Activated naive CD4-positive, alpha-beta T cell treated with Interleukin-2 at 50 U/mL for 16 hours (primary cell): ENCODE data around the gene SPAG6.
"Not testable (repeated sequence)": the region's sequence is repeated elsewhere in the genome, so short reads cannot be mapped to it uniquely, and the experiment has no call there.

Experiments used
- DNase-seq: peaks from one replicate; pipeline ENCODE4 v3.0.0-alpha.2; 2020

Gene SPAG6

DNA sequence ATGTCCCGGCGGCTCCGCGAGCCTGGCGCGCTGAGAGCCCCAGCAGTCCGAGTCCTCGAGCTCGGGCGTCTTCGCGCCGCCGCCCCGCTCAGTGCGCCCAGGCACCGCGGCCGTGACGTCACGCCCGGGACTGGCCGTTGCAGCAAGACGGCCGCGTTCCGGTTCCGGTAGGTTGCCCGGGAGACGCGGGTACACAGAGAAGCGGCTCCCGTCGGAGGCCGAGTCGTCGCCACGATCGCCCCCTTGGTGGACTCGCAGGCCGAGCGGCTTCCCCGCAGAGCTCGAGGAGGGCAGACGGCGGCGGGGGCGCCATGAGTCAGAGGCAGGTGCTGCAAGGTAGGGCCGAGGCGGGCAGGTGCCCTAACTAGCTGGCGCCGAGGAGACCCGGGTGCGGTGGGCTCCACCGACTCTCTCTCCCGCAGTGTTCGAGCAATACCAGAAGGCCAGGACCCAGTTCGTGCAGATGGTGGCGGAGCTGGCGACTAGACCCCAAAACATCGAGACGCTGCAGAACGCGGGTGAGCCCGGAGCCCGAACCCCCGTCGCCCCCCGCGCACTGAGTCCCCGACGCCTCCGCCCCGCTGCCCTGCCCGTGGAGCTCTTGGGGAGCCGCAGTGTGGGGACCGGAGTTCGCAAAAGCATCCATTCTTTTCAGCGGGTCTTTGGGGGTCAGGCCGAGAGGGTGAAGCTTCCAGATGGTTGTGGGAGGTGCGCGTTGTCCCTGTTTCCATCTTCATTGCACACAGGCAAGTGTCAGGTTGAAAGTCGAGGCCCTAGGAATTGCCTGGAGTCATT, at the start of gene SPAG6:
TSS of gene SPAG6 (plus strand) at position 196 of the 795 bp plus-strand sequence. CDS start at position 312, 116 bp downstream.
- DNase-seq, result peak; percentile 38

DNA sequence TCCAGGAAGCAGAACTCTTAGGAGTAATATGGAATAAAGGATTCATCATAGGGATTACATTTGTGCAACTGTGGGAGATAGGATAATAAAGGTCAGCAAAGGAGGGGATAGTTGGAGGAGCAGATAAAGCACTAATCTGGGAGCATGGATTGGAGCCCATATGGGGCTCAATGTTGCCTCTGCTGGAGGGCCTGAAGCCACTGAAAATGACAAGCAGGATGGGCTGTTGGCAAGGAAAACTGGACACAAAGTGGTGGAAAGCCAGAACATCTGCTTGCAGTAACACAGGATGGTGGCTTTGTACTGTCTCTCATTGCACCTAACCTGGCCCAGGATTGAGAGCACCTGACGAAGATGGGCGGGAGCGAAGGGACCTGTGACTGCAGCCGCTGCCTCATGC, 44.1 kb upstream of the SPAG6 start:
- DNase-seq, result no peak

DNA sequence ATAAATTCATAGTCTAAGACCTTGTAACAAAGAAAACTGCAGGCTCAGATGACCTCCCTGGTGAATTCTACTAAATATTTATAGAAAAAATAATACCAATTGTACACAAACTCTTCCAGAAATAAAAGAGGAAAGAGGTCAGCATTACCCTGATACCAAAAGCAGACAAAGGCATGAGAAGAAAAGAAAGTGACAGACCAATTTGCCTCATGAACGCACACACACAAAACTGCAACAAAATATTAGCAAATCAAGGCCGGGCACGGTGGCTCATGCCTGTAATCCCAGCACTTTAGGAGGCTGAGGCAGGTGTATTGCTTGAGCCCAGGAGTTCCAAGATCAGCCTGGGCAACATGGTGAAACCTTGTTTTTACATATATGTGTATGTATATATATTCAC, 41.8 kb upstream of the SPAG6 start:
- DNase-seq, result no peak

DNA sequence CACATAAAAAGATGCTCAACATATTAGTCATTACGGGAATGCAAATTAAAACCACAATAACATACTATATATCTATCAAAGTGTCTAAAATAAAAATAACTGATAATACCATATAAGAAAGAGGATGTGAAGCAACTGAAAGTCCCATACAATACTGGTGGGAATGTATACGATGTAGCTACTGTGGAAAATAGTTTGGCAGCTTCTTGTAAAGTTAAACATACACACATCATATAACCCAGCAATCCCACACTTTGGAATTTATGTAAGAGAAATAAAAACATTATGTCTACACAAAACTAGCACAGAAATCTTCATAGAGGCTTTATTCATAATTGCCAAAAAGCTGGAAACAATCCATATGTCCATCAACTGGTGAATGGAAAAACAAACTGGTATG, 39.6 kb upstream of the SPAG6 start:
- DNase-seq, result no peak

DNA sequence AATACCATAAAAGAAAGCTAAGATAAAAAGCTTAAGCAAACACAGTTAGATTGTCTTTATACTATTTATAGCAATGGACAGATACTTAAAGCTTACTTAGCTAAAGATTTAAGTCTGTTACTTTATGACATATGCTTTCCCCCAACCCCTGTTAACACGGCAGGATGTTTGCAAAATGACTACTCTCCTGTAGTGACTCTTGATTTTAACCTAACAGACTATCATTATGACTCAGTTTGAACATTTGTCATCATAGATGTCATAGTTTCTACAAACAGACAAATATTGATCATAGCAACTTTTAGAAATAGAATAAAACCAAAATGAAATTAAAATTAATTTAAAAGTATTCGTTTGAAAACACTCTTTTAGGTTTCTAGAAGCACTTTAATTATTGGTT, 36.9 kb upstream of the SPAG6 start:
- peak; percentile 20 for DNase-seq

DNA sequence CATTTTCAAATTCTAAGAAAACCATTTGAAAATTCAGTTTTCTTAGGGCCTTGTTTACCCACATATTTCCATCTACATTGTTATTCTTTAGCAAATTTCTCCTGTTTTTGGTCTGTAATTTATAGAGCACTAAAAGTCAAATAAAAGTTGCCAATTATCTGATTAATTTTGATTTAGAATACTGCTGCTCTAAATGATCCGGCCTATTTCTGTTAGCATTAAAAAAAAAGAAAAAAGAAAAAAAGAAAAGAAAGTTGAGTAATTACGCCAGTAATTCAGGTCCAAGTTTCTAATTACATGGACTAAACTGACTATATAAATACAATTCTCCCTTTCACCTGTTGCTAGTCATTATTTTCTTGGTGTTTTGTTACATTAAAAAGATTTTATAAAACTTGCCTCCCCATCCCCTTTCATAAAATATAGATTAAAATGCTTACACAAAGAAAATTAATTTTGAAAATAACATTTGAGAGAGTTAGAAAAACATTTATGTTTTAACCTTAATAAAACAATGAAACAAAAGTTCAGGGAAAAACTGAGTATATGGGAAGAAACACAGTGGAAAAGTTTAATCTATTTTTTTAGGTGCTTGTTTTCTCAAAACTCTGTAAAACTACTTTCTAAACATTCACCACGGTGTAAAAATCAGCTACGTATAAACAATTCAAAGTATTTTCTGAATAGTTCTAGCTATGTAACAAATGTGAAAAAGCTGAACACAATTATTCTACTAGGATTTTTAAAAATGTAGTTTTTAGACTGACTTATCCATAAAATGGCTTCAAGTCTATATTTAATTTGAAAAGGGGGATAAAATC, 35.9 kb upstream of the SPAG6 start:
- DNase-seq, result no peak

DNA sequence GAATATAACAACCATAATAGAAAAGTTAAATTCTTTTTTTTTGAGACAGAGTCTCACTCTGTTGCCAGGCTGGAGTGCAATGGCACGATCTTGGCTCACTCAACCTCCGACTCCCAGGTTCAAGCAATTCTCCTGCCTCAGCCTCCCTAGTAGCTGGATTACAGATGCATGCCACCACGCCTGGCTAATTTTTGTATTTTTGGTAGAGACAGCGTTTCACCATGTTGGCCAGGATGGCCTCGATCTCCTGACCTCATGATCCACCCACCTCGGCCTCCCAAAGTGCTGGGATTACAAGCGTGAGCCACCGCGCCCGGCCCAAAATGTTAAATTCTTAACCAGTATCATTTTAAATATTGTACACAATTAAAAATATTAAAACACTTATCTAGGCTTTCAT, 35.3 kb upstream of the SPAG6 start:
- DNase-seq, result not testable (repeated sequence)

DNA sequence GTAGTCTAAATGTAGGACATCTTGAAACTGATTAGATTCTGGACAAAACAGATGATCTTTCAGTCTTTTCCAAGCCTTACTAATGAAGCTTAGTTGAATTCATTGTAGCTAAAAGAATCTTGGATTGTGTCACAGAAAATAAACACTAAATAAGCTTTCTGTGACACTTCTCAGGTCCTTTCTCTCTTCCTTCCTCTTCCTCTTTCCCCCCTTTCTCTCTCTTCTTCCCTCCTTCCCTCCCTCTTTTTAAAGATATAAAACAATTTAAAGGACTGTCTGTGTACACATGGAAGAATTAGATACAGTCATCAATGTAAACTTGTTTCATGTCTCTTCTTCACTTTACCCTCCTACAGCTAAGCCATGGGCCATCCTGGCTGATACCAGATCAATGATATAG, 34.4 kb upstream of the SPAG6 start:
- no peak for DNase-seq

DNA sequence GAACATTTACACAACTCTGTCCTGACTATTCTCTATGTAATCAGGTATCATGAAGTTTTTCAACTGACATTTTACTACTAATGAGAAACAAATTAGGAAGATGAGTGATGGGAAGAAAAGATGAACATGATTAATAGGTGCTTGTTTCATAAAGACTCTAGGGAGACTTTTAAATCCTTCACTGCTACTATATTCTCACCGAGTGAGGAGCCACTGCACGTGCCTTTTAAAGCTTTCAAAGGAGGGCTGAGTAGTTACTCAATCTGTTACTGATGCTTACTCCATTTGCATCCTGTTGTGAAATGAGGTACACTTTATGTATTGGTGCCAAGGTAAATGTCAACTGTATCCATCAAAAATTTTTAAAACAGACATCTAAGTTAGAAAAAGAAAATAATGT, 30.4 kb upstream of the SPAG6 start:
- no peak for DNase-seq

DNA sequence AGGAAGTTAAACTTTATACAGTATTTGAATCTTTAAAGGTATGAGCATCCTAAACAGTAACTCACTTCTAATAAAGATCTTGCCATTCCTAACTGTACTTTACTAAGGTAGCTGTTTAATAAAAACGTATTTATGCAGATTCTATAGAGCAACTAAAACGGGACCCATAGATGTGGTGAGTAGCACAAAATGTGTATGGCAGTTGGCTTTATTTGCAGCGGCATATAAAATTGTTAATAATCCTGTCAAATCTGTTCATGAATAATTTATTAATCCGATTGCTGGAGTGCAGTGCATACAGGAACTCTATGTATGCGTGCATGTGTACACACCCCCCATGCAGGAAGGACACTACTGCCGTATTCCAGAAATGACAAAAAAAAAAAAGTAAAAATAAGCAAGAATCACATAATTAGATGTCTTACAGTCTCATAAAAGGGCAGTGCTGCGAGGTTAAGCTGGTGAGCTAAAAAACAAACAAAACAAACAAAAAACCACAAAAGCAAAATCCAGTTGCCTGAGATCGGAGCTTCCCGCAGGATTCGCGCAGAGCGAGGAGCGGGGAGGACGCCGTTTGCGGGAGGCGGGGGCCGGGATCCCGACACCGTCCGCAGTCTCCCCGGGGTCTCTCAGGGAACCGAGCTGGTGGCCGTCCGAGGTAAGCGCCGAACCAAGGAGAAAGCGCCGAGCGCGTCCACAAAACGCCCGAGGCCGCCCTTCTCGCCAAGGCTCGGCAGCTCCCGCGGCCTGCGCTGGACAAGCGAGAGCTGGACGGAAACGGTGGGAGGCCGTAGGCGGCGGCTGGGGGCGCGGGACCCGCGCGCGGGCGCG, 29.6 kb upstream of the SPAG6 start:
- no peak for DNase-seq

DNA sequence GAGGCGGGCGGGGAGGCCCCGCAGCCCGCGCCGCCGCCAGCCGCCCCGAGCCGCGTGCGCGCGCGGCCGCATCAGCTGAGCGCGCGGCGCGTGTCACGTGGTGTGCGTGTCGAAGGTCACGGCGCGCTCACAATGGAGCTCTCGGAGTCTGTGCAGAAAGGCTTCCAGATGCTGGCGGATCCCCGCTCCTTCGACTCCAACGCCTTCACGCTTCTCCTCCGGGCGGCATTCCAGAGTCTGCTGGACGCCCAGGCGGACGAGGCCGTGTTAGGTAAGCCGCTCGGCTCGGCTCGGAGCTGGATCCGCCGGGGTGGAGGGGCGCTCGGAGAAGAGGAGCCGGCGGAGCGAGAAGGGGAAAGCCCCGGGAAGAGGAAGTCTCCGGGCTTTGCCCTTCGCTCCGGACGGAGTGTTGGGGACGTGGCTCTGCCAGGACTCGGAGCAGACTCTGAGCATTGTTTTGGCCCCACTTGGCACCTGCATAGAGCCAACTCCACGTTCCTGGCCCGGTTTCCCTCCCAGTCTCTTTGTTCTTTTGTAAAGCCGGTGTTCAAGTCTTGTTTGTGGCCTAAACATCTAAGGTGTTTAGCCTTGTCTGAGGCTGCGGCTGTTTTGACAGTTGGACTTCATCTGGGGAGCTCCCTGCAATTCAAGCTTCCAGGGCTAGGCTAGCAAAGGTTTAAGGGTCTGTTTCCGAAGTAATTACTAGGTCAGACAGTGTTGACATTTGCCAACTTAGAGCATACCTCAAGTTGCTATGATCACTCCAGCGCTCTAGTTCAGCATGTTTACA, 28.8 kb upstream of the SPAG6 start, which contains the start of gene COMMD3:
TSS of gene COMMD3 (plus strand) at position 103 of the 790 bp plus-strand sequence. CDS start at position 133, 30 bp downstream.
- DNase-seq, result peak; percentile 82

DNA sequence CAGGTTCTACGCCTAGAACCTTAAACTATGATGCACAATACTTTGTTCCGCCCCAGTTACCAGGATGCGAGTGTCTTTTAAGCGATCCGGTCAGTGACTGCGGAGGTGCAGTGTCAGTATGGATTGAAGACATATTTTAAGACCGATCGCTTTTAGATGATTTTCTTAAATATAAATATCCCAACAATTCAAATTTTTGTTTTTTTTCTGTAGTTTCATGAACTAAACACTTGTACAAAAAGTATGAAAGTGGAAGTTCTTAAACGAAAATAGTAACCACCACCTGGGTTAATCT, 28.3 kb upstream of the SPAG6 start:
- no peak for DNase-seq

DNA sequence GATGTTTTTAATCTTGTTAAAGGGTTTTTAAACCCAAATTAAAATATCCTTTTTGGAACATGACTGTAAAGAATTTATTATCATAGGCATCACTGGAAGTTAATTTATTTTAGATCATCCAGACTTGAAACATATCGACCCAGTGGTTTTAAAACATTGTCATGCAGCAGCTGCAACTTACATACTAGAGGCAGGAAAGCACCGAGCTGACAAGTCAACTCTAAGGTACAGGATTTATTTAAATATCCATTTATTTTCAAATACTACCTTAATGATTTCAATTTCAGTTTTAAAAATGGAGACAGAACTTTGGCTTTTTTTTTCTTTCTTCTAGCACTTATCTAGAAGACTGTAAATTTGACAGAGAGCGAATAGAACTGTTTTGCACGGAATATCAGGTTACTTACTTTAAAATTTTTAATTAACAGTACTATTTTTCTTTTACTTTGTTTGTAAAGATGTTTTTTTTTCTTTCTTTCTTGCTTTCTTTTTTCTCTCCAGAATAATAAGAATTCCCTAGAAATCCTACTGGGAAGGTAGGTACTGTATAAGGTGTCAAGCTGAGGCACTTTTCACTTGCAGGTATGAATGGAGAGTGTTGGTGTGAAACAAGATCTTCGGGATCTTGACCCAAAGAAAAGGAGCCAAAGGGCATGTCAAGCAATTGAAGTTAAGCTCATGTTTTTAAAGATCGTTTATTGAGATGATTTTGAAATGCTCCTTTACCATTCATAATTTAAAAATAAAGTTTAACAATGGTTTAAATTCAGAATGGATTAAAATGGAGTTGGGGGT, 27.3 kb upstream of the SPAG6 start:
- no peak for DNase-seq

DNA sequence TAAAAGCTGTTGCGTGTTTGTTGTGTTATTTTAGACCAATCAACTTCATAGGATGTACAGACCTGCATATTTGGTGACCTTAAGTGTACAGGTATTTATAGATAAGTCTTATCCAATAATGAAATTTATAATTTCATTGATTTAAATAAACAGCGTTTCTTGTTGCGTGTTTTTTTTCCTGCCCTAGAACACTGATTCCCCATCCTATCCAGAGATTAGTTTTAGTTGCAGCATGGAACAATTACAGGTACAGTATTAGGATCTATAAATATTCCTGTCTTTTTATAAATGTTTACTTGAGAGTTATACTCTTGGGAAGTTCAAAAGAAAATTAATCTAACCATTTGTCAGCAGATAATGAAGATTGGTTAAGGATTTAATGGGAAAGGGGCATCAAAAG, 26.5 kb upstream of the SPAG6 start:
- DNase-seq, result no peak

DNA sequence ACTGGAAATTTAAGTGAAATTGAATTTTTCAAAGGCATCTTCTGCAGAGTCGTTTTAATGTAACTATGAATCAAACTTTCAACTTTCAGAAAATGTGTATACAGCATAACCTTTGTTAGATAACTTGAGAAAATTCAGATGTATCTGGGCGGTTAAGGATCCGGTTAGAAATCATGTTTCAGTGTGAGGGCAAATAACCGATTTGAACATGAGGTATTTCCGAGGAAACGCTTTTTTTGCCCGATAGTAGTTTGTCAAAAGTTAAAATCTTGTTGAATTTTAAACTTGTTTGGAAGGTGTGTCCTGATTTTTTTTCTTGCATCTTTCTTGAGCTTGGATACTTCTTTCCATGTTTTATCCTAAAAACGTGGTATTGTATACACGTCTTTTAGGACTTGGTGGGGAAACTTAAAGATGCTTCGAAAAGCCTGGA, 25.7 kb upstream of the SPAG6 start:
- no peak for DNase-seq

DNA sequence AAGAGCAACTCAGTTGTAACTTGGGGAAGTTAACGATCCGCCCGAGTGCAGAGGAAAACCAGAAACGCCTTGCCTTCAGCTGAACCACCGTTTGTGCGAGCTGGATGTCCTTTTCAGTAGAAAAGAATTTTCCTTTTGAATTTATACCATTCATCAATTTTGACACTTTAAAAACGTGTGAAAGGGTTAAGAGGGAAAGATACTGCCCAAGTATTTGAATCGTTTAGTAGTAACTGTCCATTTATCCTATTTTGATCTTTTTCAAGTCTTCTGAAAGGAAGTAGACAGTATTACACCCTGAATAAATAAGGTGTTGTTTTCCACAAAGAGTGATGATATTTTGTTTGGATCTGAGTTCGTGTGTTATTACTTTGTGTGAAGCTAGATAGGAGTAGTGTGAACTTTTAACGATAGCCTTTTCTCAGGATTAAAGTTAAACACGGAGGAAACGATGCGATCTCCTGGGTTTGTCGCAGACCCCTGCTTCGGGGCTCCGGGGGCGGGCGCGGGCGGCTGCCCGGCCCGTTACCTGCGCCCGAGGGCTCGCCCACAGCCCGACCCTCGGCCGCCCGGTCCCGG, 25.2 kb upstream of the SPAG6 start:
- DNase-seq, result no peak

DNA sequence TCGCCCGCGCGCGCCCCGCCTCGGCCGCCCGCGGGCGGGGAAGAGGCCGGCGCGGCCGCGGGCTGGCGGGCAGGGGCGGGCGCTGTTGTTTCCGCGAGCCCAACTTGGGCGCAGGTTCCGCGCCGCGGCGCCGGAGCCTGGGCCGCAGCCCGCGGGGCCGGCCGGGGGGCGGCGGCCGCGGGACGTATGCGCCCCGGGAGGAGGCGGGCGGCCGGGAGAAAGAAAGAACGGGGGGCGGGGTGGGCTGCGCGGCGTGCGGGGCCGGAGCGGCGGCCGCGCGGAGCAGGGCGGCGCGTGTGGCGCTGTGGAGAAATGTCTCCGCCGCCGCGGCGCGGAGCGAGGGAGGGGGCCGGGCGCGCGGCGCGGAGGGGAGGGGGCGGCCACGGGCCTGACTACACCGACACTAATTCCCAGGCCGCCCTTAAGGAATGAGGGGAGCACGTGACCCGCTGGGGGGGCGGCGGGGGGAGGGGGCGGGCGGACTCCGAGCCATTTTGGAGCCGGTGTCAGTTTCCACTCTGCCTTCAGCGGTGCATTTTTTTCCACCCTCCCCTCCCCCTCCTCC, 24.6 kb upstream of the SPAG6 start, which contains the start of gene BMI1:
TSS of gene BMI1 (plus strand) at position 509 of the 565 bp plus-strand sequence. CDS start 5,351 bp downstream, outside the sequence.
- DNase-seq, result peak; percentile 77

DNA sequence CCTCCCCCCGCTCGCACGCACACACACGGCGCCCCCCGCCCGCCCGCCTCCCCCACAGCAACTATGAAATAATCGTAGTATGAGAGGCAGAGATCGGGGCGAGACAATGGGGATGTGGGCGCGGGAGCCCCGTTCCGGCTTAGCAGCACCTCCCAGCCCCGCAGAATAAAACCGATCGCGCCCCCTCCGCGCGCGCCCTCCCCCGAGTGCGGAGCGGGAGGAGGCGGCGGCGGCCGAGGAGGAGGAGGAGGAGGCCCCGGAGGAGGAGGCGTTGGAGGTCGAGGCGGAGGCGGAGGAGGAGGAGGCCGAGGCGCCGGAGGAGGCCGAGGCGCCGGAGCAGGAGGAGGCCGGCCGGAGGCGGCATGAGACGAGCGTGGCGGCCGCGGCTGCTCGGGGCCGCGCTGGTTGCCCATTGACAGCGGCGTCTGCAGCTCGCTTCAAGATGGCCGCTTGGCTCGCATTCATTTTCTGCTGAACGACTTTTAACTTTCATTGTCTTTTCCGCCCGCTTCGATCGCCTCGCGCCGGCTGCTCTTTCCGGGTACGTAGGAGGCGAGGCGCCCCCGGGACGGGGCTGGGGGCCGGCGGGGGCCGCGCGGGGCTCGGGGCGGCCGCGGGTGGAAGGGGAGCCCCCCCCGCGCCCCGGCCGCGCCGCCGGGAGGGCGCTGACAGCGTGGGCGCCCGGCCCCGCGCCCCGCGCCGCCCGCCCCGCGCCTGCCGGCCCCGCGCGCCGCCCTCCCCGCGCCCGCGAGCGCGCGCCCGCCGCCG, 24.0 kb upstream of the SPAG6 start:
- DNase-seq, result peak; percentile 69

DNA sequence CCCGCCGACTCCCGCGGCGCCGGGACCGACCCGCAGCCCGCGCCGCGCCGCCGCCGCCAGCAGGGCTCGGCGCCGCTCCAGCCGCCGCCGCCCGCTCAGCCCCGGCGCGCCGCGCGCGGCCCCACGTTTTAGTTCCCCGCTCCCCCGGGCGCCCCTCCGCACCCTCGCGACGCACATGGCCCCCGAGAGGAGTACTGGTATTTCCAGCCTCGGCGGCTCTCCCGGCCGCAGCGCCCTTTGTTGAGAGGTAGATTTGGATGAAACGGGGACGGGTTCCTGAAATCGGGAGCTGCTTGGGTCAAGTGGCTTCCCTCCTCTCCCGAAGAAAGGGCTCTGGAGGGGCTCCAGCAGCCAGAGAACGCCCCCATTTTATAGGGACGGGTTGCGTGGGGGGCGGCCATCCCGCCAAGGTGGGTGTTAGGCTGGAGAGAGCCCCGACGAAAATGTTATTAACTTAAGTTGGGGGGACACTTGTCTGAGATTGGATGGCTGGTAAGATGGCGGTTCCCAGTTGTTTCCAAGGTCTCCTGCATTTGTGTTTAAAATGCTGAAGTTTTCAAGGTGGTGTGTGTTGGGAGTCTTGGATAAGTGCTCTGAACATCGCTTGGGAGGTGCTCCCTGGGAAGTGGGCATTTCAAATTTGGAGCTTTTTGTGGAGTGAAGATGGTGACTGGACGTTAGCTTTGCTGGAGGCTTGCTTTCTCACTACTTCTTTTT, 23.2 kb upstream of the SPAG6 start:
- peak; percentile 31 for DNase-seq
